Measurements from ENCODE around the gene TTC33. TPM values are rescaled to one million over a fixed set of nuclear protein-coding genes. Genes with fewer than 3 reads are reported as not detected.

TTC33 gene
- total RNA-seq, 1 donor from 2014 or later: 52.5 TPM

DNA sequence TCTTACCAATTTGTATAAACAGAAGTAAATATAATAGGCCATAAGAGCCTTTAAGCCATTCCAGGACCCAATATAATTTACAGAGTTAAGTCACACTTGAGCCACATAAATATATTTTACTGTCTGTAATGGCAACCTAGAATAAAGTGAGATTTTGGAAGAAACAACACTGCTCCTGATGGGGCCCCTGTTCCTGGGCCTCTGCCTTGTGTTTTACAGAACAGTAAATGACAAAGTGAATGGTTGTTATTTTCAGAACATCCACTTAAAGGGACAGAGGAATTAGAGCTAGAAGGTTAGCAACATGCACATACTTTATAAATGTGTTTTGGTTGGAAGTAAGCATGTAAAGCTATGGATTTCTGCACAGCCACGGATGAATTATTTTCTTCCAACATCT lies 72.5 kb downstream of the TTC33 start:
- H3K79me2 ChIP-seq (ENCODE audit: low read depth): no peaks in the 10 kb centered on the region
- Mint-ChIP-seq H3K4me1 (peaks cover 26% of the 10 kb centered on the region), H3K4me3 (no peak overlapping the region), H3K9me3 (no peaks in the 10 kb centered on the region), H3K27ac (no peak overlapping the region), H3K27me3 (ENCODE audit: insufficient read depth, low read depth) (peaks cover 34% of the 10 kb centered on the region), H3K36me3 (no peaks in the 10 kb centered on the region)
- H3K27ac ChIP-seq: no peak overlapping the region
- no peaks in the 10 kb centered on the region for H3K9me3 ChIP-seq (ENCODE audit: low read depth)
- H3K4me2 ChIP-seq: no peak overlapping the region
- H3K36me3 ChIP-seq: no peaks in the 10 kb centered on the region
- H4K20me1 ChIP-seq (ENCODE audit: low read depth): peaks cover 21% of the 10 kb centered on the region
- no peak overlapping the region for H2AFZ ChIP-seq (replicated peaks)
- peaks cover 65% of the 10 kb centered on the region for H3K27me3 ChIP-seq
- H3K4me3 ChIP-seq: no peak overlapping the region
- H3F3A ChIP-seq (ENCODE audit: low read depth): peaks cover 16% of the 10 kb centered on the region
- peaks cover 26% of the 10 kb centered on the region for H3K4me1 ChIP-seq
- no peak for TF ChIP-seq EZH2phosphoT487 (IDR thresholded peaks at IDR 0.05)
- TF ChIP-seq EZH2 (IDR thresholded peaks at IDR 0.05): no peak
- TF ChIP-seq, protein P1, sequence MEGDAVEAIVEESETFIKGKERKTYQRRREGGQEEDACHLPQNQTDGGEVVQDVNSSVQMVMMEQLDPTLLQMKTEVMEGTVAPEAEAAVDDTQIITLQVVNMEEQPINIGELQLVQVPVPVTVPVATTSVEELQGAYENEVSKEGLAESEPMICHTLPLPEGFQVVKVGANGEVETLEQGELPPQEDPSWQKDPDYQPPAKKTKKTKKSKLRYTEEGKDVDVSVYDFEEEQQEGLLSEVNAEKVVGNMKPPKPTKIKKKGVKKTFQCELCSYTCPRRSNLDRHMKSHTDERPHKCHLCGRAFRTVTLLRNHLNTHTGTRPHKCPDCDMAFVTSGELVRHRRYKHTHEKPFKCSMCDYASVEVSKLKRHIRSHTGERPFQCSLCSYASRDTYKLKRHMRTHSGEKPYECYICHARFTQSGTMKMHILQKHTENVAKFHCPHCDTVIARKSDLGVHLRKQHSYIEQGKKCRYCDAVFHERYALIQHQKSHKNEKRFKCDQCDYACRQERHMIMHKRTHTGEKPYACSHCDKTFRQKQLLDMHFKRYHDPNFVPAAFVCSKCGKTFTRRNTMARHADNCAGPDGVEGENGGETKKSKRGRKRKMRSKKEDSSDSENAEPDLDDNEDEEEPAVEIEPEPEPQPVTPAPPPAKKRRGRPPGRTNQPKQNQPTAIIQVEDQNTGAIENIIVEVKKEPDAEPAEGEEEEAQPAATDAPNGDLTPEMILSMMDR (IDR thresholded peaks at IDR 0.05): no peak
- no peak for DNase-seq (ENCODE audit: low spot score)
- no peak overlapping the region for H3K9ac ChIP-seq

DNA sequence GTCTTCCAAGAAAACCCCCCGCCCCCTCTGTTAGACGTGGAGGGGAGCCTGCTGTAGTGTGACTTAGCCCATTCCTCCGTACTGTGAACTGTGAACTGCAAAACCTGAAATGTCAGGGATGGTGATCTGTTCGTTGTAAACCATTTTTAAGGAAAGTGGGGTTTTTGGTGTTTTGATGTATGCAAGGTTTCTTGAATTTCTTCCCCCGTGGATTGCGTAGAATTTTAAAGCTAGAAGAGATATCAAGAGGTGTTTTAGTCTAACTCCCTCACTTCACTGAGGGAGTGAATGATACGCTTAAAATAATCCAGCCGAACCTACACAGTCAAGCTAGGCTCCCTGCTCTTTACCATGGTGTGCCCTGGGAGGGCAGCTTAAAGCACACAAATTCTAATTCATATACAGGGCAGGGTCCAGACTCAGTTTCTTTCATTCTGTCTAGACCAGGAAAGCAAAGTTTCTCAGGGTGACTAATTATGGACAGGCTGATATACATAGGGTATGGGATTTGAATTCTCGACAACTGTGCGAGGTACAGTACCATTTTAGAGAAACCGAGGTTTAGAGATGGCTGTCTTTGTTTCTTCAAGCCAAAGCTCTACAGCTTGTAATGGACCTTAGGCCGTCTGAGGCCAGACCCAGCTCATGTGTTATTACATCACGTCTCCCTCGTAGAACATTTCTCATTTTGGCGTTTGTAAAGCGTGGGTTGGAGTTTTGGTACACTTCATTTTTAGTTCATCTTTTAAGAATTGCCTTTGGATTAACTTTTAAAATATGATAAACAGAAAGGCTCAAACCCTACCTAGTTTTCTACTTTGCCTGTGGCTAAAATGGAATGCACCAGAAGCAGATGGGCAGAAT lies 73.4 kb downstream of the TTC33 start:
- H3K9ac ChIP-seq: no peak overlapping the region
- H3K79me2 ChIP-seq (ENCODE audit: low read depth): no peaks in the 10 kb centered on the region
- H3K4me2 ChIP-seq: peak overlapping the region; percentile 94
- H3K27me3 Mint-ChIP-seq (ENCODE audit: insufficient read depth, low read depth): peaks cover 32% of the 10 kb centered on the region
- H3F3A ChIP-seq (ENCODE audit: low read depth): peaks cover 16% of the 10 kb centered on the region
- peaks cover 26% of the 10 kb centered on the region for H3K4me1 Mint-ChIP-seq
- H4K20me1 ChIP-seq (ENCODE audit: low read depth): peaks cover 21% of the 10 kb centered on the region
- no peak overlapping the region for H2AFZ ChIP-seq (replicated peaks)
- no peak overlapping the region for H3K27ac Mint-ChIP-seq
- H3K9me3 ChIP-seq (ENCODE audit: low read depth): no peaks in the 10 kb centered on the region
- DNase-seq (ENCODE audit: low spot score): no peak
- H3K9me3 Mint-ChIP-seq: no peaks in the 10 kb centered on the region
- no peaks in the 10 kb centered on the region for H3K36me3 Mint-ChIP-seq
- no peaks in the 10 kb centered on the region for H3K36me3 ChIP-seq
- H3K4me3 ChIP-seq: peak overlapping the region; percentile 68
- H3K4me3 Mint-ChIP-seq: peak overlapping the region; percentile 92
- H3K27me3 ChIP-seq: peaks cover 75% of the 10 kb centered on the region
- no peak for TF ChIP-seq EZH2 (IDR thresholded peaks at IDR 0.05)
- TF ChIP-seq, protein P1 (IDR thresholded peaks at IDR 0.05): no peak
- TF ChIP-seq EZH2phosphoT487 (IDR thresholded peaks at IDR 0.05): no peak
- H3K27ac ChIP-seq: no peak overlapping the region
- H3K4me1 ChIP-seq: peaks cover 27% of the 10 kb centered on the region

DNA sequence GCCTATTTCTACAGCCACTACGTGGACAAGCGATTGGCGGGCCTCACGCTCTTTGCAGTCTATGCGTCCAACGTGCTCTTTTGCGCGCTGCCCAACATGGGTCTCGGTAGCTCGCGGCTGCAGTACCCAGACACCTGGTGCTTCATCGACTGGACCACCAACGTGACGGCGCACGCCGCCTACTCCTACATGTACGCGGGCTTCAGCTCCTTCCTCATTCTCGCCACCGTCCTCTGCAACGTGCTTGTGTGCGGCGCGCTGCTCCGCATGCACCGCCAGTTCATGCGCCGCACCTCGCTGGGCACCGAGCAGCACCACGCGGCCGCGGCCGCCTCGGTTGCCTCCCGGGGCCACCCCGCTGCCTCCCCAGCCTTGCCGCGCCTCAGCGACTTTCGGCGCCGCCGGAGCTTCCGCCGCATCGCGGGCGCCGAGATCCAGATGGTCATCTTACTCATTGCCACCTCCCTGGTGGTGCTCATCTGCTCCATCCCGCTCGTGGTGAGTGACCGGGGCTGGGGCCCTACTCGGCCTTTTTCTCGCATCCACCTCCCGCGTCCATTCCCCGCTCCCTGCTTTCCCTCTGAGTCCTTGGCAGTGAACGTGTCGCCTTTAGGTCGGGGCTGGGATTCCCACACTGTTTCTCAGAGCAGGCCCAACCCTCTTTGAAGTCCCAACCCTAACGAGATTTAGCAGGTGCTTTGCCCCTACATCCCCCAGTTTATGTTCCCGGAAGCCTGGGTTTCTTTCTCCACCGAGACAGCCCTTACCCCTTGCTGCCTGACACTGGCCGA lies 74.2 kb downstream of the TTC33 start:
- Histone ChIP-seq H3K4me2 (peak overlapping the region; percentile 94), H3K27ac (no peak overlapping the region), H2AFZ (replicated peaks) (peak overlapping the region; percentile 17), H3K9me3 (ENCODE audit: low read depth) (no peaks in the 10 kb centered on the region), H3K4me3 (peak overlapping the region; percentile 68), H4K20me1 (ENCODE audit: low read depth) (peaks cover 21% of the 10 kb centered on the region), H3K4me1 (peaks cover 27% of the 10 kb centered on the region), H3K79me2 (ENCODE audit: low read depth) (no peaks in the 10 kb centered on the region), H3F3A (ENCODE audit: low read depth) (peaks cover 16% of the 10 kb centered on the region), H3K9ac (no peak overlapping the region), H3K27me3 (peaks cover 83% of the 10 kb centered on the region), H3K36me3 (no peaks in the 10 kb centered on the region)
- TF ChIP-seq, protein P1 (IDR thresholded peaks at IDR 0.05): no peak
- TF ChIP-seq EZH2phosphoT487 (IDR thresholded peaks at IDR 0.05): peak; percentile 41
- TF ChIP-seq EZH2 (IDR thresholded peaks at IDR 0.05): peak; percentile 81
- H3K9me3 Mint-ChIP-seq: no peaks in the 10 kb centered on the region
- peak overlapping the region; percentile 92 for H3K4me3 Mint-ChIP-seq
- peaks cover 35% of the 10 kb centered on the region for H3K27me3 Mint-ChIP-seq (ENCODE audit: insufficient read depth, low read depth)
- no peaks in the 10 kb centered on the region for H3K36me3 Mint-ChIP-seq
- DNase-seq (ENCODE audit: low spot score): peak; percentile 63
- H3K27ac Mint-ChIP-seq: no peak overlapping the region
- peaks cover 34% of the 10 kb centered on the region for H3K4me1 Mint-ChIP-seq
